ENCODE results near the gene DET1.

Gene DET1

DNA sequence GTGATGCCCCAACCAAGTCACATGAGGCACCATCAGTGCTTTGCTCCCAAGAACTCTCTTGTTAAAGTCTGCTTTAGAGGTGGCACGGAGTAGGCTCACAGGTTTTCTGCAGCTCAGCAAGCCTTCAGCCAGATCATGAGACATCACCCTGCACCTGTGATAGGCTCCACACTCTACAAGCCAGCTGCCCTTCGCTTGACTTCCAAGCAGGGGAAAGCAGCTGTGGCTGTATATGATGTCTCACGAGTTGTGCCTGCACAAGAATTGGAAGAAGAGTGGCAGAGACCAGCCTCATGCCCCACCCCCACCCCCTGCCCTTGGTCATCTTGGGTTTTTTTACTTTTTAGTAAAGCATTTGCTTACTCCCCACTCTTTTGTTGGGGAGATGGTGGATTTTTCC, 56.4 kb downstream of the DET1 start:
- TF ChIP-seq, protein P1, sequence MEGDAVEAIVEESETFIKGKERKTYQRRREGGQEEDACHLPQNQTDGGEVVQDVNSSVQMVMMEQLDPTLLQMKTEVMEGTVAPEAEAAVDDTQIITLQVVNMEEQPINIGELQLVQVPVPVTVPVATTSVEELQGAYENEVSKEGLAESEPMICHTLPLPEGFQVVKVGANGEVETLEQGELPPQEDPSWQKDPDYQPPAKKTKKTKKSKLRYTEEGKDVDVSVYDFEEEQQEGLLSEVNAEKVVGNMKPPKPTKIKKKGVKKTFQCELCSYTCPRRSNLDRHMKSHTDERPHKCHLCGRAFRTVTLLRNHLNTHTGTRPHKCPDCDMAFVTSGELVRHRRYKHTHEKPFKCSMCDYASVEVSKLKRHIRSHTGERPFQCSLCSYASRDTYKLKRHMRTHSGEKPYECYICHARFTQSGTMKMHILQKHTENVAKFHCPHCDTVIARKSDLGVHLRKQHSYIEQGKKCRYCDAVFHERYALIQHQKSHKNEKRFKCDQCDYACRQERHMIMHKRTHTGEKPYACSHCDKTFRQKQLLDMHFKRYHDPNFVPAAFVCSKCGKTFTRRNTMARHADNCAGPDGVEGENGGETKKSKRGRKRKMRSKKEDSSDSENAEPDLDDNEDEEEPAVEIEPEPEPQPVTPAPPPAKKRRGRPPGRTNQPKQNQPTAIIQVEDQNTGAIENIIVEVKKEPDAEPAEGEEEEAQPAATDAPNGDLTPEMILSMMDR (IDR thresholded peaks at IDR 0.05; ENCODE audit: insufficient read depth, low read length, missing control alignments) = no peak
- ChIA-PET CTCF (interaction anchor here (0.7 kb wide), 1 partner anchor 1598 kb away, joined by 3 read pairs; no protein-coding TSS in a partner anchor), POLR2A (no interaction called here)
- DNase-seq (ENCODE audit: low read depth, low spot score) = no peak
- no peak overlapping the region for H3K4me3 ChIP-seq (ENCODE audit: low read depth, low read length)

GRCh38 chr15:88489321-88489720, 57.2 kb downstream of the DET1 start:
- DNase-seq (ENCODE audit: low read depth, low spot score) = no peak
- POLR2A ChIA-PET = no interaction called here
- TF ChIP-seq, protein P1 (IDR thresholded peaks at IDR 0.05; ENCODE audit: insufficient read depth, low read length, missing control alignments) = no peak
- H3K4me3 ChIP-seq (ENCODE audit: low read depth, low read length) = no peak overlapping the region
- CTCF ChIA-PET = interaction anchor here (0.5 to 1.2 kb wide), 2 partner anchors 13 to 110 kb away, joined by 3 to 4 read pairs; no protein-coding TSS in a partner anchor

DNA sequence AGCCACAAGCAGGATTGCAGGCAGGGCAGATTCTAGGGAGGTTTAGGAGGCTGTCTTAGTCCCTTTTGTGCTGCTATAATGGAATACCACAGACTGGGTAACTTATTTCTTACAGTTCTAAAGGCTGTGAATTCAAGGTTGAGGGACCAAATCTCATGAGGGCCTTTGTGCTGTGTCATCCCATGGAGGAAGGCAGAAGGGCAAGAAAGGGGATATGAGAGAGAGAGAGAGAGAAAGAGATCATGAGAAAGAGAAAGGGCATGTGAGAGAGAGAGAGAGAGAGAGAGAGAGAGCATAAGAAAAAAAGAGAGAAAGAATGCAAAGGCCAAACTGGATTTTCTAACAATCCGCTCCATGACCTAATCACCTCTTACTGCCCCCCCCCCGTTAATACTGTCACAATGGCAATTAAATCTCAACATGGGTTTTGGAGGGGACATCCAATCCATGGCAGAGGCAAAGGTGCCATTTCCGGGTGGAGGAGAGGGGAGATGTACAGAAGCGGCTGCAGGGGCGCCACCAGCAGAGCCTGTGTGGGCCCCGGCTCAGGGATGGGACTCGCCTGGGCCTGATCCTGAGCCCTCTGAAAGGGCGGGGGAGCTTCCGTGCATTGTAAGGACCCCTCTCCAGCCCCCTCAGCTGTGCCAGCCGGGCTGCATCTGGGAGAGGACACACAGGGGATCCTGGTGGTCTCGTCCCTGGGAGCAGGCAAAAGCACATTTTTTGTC, 58.5 kb downstream of the DET1 start:
- no peak overlapping the region for H3K4me3 ChIP-seq (ENCODE audit: low read depth, low read length)
- CTCF ChIA-PET = no interaction called here
- no peak for DNase-seq (ENCODE audit: low read depth, low spot score)
- TF ChIP-seq, protein P1 (IDR thresholded peaks at IDR 0.05; ENCODE audit: insufficient read depth, low read length, missing control alignments) = no peak
- POLR2A ChIA-PET = no interaction called here

GRCh38 chr15:88487178-88487795, 59.2 kb downstream of the DET1 start:
- H3K4me3 ChIP-seq (ENCODE audit: low read depth, low read length) = no peak overlapping the region
- POLR2A ChIA-PET = no interaction called here
- DNase-seq (ENCODE audit: low read depth, low spot score) = no peak
- CTCF ChIA-PET = no interaction called here
- TF ChIP-seq, protein P1 (IDR thresholded peaks at IDR 0.05; ENCODE audit: insufficient read depth, low read length, missing control alignments) = no peak

- peak; percentile 34 for DNase-seq (ENCODE audit: low read depth, low spot score)
- POLR2A ChIA-PET = interaction anchor here (1.0 kb wide), 1 partner anchor 17 kb away, joined by 5 read pairs; the partner anchor contains the start of genes MRPL46 and MRPS11
- CTCF ChIA-PET = interaction anchor here (1.7 kb wide), 1 partner anchor 11 kb away, joined by 11 read pairs; no protein-coding TSS in a partner anchor
- H3K4me3 ChIP-seq (ENCODE audit: low read depth, low read length) = no peak overlapping the region
- TF ChIP-seq, protein P1 (IDR thresholded peaks at IDR 0.05; ENCODE audit: insufficient read depth, low read length, missing control alignments) = no peak
Observed at GRCh38 chr15:88484682-88485331, 61.7 kb downstream of the DET1 start.

DNA sequence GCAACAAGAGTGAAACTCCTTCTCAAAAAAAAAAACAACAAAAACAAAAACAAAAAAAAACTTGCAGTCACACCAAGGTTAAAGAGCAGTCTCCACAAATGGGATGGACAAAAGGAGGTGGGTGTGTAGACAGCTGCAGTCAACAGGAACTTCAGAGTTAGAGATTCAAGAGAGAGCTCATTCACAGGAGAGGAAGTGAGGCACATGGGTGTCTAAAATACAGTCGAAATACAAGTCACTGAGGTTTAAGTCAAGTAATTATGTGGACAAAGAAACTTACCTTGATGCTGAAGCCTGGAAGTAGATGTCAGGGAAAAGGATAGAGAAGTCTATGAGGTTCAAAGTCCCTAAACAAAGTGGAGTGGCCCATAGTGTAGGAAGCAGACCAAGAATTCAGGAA, 64.2 kb downstream of the DET1 start:
- TF ChIP-seq, protein P1 (IDR thresholded peaks at IDR 0.05; ENCODE audit: insufficient read depth, low read length, missing control alignments) = no peak
- ChIA-PET CTCF (no interaction called here), POLR2A (no interaction called here)
- no peak for DNase-seq (ENCODE audit: low read depth, low spot score)
- no peak overlapping the region for H3K4me3 ChIP-seq (ENCODE audit: low read depth, low read length)
